ENCODE data around the gene HINT1.
"Not testable (repeated sequence)": the region's sequence is repeated elsewhere in the genome, so short reads cannot be mapped to it uniquely, and the experiment has no call there.

Gene HINT1

DNA sequence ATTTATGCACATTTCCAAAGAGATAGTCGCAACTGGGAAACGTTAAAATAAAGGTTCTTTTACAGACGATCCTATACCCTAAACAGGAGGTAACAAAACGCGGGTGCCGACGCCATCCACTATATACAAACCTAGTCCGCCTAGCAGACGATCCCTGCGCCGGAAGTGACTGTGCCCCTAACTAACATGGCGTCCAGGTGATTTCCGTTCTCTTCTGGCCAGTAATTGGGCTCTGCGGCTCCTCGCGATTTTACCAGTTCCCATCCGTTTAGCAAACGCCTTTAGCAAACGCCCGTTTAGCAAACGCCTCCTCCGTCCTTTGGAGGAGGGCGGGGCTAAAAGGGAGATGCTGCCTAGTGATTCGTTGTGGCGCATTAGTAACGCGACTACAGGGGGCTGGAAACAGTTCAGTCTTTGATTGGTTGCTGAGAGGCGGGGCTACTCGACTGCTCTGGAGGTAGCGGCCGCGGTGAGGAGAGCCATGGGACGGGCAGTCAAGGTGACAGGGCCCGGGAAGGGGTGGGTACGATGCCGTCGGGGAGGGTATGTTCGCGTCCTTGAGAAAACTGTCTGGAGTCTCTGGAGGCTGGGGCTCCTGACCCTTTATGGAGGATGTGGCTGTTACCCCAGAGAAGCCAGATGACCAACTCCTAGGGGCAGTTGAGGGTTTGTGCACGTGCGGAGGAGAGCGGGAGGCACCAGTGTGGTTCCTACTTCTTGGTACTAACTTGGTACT is 5.7 kb upstream of the HINT1 start, which contains the start of gene LYRM7:
LYRM7 (plus strand) TSS at position 405 of the 736 bp plus-strand sequence; CDS start at position 482, 77 bp downstream.
- peak; percentile 99 for DNase-seq (ENCODE audit: low spot score)

DNA sequence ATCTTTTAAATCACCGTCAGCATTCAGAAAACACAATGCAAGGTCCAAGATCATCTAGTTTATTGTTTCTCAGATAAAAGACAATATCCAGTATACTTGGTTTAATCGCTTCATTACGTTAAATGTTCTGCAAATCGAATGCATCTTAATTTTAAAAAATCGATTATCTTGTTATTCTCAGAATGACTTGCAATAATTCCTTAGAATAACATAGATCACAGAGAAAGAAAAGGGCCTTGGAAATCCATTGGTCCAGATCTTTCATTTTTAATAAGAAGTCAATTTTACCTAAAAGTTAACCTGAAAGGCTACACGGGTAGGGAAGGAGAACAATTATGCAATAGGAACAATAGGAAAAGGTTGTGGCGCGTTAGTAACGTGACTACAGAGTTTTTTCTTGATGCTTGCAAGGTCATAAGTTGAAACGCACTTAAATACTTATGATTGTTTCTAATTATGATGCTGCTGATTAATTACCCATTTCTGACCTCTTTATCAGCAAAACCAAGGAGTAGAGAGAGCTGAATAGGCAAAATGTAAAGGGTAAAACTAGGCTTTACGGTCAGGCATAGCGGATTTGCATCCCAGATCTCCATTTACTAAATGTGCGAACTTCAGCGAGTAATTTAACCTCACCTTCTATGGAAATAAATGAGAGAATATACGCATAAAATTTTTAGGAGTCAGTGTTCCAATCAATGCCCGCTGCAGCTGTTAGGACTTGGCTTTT is 4.9 kb upstream of the HINT1 start:
- DNase-seq (ENCODE audit: low spot score) = no peak

DNA sequence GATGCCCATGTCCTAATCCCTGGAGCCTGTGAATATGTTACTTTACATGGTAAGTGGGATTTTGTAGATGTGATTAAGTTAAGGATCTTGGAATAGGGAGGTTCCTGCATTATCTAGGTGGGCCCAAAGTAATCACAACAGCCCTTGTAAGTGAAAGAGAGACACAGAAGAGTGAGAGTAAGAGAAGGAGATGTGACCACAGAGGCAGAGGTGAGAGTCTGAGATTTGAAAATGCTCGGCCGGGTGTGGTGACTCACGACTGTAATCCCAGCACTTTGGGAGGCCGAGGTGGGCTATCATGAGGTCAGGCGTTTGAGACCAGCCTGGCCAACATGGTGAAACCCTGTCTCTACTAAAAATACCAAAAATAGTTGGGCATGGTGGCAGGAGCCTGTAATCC is 2.6 kb upstream of the HINT1 start:
- no peak for DNase-seq (ENCODE audit: low spot score)

GRCh38 chr5:131164191-131165118 is 601 bp downstream of the HINT1 start:
- peak; percentile 79 for DNase-seq (ENCODE audit: low spot score)

- no peak for DNase-seq (ENCODE audit: low spot score)
Observed at GRCh38 chr5:131163276-131164119, 1.6 kb downstream of the HINT1 start.

- DNase-seq (ENCODE audit: low spot score) = no peak
Observed at GRCh38 chr5:131160134-131160533, 4.9 kb downstream of the HINT1 start.

DNA sequence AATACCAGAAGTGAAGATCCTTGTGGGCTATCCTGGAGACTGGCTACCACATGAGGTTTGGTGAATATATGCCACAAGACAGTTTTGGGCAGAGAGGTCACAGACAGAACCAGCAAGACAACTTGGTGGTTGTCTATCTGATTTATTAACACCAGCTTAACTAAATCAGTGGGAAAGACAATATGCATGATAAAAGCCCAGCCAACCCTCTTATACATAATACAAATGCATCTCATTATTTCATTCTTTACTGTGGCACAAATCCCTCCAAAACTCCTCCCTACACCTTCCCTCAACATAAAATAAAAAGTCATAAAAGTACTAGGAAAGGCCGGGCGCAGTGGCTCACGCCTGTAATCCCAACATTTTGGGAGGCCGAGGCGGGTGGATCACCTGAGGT is 8.1 kb downstream of the HINT1 start:
- DNase-seq (ENCODE audit: low spot score) = no peak

GRCh38 chr5:131156385-131156784 is 8.7 kb downstream of the HINT1 start:
- DNase-seq (ENCODE audit: low spot score) = no peak

DNA sequence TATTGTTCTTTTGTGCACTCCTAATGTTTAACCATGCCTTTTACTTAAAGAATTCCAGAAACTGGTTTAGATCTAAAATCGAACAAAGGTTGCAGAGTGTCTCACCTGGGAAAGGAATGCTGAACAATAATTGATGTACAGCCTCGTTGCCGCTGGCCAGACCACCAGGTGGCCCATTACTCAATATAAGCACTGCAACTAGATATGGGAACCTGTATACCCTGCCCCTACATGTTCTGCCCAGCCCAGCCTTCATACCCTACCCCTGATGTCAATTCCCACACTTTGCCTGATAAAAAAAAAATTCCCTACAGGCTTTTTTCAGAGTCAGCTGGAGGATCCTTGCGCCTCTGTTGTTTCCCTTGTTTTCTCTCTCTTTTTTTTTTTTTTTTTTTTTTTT is 13.8 kb downstream of the HINT1 start:
- no peak for DNase-seq (ENCODE audit: low spot score)

DNA sequence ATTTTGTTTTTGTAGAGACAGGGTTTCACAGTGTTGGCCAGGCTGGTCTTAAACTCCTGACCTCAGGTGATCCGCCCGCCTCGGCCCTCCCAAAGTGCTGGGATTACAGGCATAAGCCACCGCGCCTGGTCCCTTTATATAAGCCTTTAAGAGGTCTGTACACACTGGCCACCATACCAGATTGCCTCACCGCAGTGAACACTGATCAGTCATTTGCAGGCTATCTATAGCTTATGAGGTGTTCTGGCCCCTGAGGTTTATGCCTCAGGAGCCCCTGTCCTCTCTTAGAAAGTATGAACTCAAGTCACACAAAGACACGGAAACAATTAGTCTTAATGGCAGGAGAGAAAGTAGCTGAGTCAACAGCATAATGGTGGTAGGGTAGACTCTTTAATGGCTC is 14.6 kb downstream of the HINT1 start:
- no peak for DNase-seq (ENCODE audit: low spot score)

DNA sequence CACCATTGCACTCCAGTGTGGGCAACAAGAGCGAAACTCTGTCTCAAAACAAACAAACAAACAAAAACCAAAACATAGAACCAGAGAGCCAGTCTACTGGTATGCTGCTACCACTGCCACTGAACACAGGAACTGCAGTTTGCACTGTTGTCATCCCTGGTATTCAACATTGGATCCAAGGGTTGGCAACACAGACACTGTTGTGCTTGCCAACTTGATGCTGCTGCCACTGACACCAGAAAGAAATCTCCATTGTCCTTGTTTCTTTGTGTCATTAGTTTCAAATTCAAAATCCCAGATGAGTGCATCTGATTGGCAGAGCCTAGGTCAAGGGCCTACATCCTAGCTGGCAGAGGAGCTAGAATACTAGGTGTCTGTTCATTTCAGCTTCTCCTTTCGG is 16.2 kb downstream of the HINT1 start:
- DNase-seq (ENCODE audit: low spot score) = peak; percentile 86

DNA sequence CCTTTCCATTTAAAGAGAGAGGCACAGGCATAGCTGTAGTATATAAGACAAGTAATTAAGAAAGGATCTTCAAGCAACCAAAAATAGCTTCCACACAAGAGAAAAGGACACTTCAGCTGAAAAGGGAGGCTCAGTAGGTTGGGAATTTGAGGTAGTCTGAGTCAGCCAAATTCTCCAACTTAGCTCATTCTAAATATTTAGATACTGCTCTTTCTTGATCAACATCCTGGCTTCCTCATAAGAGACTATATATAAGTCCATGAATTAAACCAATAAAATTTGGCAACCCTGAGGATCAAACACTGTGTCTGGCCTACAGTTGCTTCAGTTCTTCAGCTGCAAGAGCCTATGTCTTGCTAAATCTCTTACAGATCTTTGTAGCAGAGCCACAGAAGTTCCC is 17.8 kb downstream of the HINT1 start:
- DNase-seq (ENCODE audit: low spot score) = no peak

- DNase-seq (ENCODE audit: low spot score) = no peak
Observed at GRCh38 chr5:131142970-131143617, 22.0 kb downstream of the HINT1 start.

GRCh38 chr5:131139321-131139720 is 25.7 kb downstream of the HINT1 start:
- DNase-seq (ENCODE audit: low spot score) = no peak

GRCh38 chr5:131138406-131138805 is 26.6 kb downstream of the HINT1 start:
- not testable (repeated sequence) for DNase-seq (ENCODE audit: low spot score)

- DNase-seq (ENCODE audit: low spot score) = not testable (repeated sequence)
Observed at GRCh38 chr5:131133091-131133490, 32.0 kb downstream of the HINT1 start.

GRCh38 chr5:131129306-131129705 is 35.8 kb downstream of the HINT1 start:
- no peak for DNase-seq (ENCODE audit: low spot score)

- DNase-seq (ENCODE audit: low spot score) = not testable (repeated sequence)
Observed at GRCh38 chr5:131127244-131127643, 37.8 kb downstream of the HINT1 start.

GRCh38 chr5:131114754-131115153 is 50.3 kb downstream of the HINT1 start:
- no peak for DNase-seq (ENCODE audit: low spot score)

DNA sequence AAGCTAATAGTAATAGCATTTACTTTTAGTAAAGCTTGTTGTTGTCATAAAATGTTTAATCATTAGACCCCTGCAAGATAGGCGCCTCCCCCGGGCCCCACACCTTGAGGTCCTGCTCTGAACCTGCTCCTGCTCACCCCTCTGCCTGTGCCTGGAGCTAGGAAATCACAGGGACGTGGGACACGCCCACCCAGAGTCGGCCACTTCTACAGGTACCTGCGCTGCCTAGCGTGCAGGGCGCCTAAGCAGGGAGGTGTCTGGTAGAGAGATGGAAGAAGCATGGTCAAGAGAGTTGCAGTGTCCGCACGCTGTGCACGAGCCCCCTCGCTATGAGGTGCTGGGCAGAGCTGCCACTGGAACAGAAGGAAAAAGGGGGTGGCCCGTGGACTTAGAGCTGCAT is 52.6 kb downstream of the HINT1 start:
- no peak for DNase-seq (ENCODE audit: low spot score)

GRCh38 chr5:131110256-131110594 is 54.8 kb downstream of the HINT1 start:
- no peak for DNase-seq (ENCODE audit: low spot score)

Data from putamen (tissue), 1 donor.